Measurements from ENCODE around the gene SOWAHA. TPM values are rescaled to one million over a fixed set of nuclear protein-coding genes. Genes with fewer than 3 reads are reported as not detected.

The SOWAHA gene
- total RNA-seq (1.0 TPM), polyA plus RNA-seq (4.3 TPM)
- long read RNA-seq, donor 1: 0 reads
- long read RNA-seq, donor 2: 0 reads
- long read RNA-seq, donor 3, partial matches to known transcripts: 0 of 2 reads
- long read RNA-seq, donor 3, other reads (novel, unspliced or antisense): 0 of 2 reads
- long read RNA-seq, donor 4, partial matches to known transcripts: 0 of 2 reads
- long read RNA-seq, donor 4, other reads (novel, unspliced or antisense): 0 of 2 reads
- long read RNA-seq, donor 5: 0 reads
- long read RNA-seq, donor 6: 0 reads
- long read RNA-seq, donor 7, partial matches to known transcripts: 0 of 1 reads
- long read RNA-seq, donor 7, other reads (novel, unspliced or antisense): 0 of 1 reads
- long read RNA-seq, donor 8, partial matches to known transcripts: 0 of 1 reads
- long read RNA-seq, donor 8, other reads (novel, unspliced or antisense): 0 of 1 reads
- long read RNA-seq, donor 9: 0 reads
- long read RNA-seq, donor 10, partial matches to known transcripts: 0 of 4 reads
- long read RNA-seq, donor 10, other reads (novel, unspliced or antisense): 0 of 4 reads

DNA sequence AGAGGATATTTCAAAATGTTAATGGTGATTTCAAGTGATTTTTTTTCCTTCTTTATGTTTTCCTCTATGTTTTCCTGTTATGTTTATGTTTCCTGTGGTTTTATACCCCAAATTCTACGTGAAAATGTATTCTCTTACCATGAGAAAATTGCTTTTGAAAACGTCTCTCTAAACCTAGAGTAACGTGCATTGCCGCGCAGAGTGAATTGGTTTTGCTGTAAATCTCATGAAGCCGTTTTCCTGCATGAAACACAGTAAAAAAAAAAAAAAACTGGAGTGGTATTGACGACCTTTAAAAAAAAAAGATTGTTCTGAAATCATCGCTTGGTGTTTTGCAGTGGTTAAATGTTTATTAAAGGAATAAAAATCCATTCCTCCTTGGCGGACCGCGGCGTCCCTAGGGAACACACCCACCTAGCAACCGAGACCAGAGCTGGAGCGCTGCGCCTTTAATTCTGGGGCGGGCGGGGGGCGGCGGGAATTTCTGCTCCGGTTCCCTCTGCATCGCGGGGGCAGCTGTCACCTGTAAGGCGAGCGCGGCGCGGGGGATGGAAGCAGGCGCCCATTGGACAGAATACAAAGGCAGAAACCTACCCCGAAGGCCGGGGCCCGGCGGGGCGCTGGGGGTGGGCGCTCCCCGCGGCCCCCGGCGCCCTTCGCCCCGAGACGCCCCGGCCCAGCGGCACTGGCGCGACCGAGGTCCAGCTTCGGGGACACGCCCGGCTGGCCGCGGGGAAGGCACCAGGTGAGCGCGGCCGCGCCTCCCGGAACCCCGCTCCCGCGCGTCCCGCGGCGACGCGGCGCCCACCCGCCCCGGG, at the start of gene SOWAHA:
SOWAHA (plus strand) TSS at position 522 of the 818 bp plus-strand sequence. CDS start 320 bp downstream, outside the sequence.
- 2% methylated on average over 68 of the region's 68 CpGs for WGBS
- no peak for DNase-seq (ENCODE audit: low read depth in 6 of 9, low spot score in 9 of 9)

DNA sequence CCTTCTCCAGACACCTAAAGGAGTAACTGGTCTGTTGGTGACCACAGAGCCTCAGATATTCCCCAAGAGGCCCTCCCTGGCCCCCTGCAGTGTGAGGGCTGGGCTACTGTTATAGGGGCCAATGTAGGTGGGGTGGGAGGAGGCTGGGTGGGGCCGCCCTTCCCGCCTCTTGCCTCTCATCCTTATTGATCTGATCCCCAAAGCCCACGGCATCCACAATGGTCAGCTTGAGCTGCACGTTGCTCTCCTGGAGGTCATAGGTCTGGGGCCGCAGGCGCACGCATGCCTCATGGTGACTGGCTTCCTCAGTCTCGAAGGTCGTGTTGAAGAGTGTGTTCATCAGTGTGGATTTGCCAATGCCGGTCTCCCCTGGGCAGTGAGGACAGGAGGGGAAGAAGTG, 49.1 kb upstream of the SOWAHA start:
- H3K27me3 ChIP-seq (ENCODE audit: control insufficient read depth in 2 of 2, insufficient read depth in 1 of 2, low read length in 1 of 2): no peaks in the 10 kb centered on the region
- H3K4me3 ChIP-seq (ENCODE audit: low read length in 2 of 2): no peak overlapping the region
- H3K4me1 ChIP-seq (ENCODE audit: control insufficient read depth in 2 of 2, insufficient read depth in 2 of 2, low read length in 2 of 2): peaks cover 0 to 4% of the 10 kb centered on the region in 2 donors
- no peak overlapping the region for H3K27ac ChIP-seq (ENCODE audit: low read depth in 1 of 2, low read length in 1 of 2)
- no peaks in the 10 kb centered on the region for H3K9me3 ChIP-seq (ENCODE audit: control insufficient read depth in 2 of 2, insufficient read depth in 1 of 2, low read length in 1 of 2)
- no peak for DNase-seq (ENCODE audit: low read depth in 6 of 9, low spot score in 9 of 9)
- H3K36me3 ChIP-seq (ENCODE audit: control insufficient read depth in 2 of 2, insufficient read depth in 2 of 2, low read length in 1 of 2): peaks cover 3 to 7% of the 10 kb centered on the region in 2 donors
- WGBS: 98% methylated on average over 10 of the region's 10 CpGs

More for the DNA sequence above, at the start of gene SOWAHA:
- no peaks in the 10 kb centered on the region for H3K36me3 ChIP-seq (ENCODE audit: control insufficient read depth in 2 of 2, insufficient read depth in 2 of 2, low read length in 1 of 2)
- peak within 1 kb of the TSS in 1 of 2 donors; percentile 52 for H3K27ac ChIP-seq (ENCODE audit: low read depth in 1 of 2, low read length in 1 of 2)
- H3K9me3 ChIP-seq (ENCODE audit: control insufficient read depth in 2 of 2, insufficient read depth in 1 of 2, low read length in 1 of 2): peaks cover 4 to 8% of the 10 kb centered on the region in 2 donors
- peaks cover 0 to 4% of the 10 kb centered on the region in 2 donors for H3K4me1 ChIP-seq (ENCODE audit: control insufficient read depth in 2 of 2, insufficient read depth in 2 of 2, low read length in 2 of 2)
- H3K4me3 ChIP-seq (ENCODE audit: low read length in 2 of 2): peak within 1 kb of the TSS in 1 of 2 donors; percentile 51
- H3K27me3 ChIP-seq (ENCODE audit: control insufficient read depth in 2 of 2, insufficient read depth in 1 of 2, low read length in 1 of 2): peaks cover 39 to 77% of the 10 kb centered on the region in 2 donors

DNA sequence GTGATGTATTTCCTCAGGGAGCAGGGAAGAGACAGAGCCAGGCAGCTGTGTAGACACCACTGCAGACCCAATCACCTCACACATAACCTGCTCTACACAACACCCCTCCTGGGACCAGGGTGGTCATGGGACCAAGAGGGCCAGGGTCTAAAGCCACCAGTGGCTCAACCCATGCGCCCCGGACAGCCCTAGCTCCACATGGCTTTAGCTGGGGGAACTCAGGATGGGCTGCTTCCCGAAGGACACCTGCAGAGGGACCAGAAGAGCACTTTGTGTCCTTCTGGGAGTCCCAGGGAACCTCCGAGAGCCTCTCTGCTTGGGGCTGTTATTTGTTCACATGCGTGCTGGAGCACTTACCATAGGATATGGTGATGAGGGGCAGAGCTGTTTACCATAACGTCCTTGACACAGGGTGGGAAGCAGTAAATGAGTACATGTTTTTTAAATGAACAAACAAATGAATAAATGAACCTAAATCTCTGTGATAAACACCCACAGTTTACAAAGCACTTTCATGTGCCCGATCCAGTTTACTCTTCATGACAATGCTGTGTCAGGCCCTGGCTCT, 48.3 kb upstream of the SOWAHA start:
- peaks cover 3 to 4% of the 10 kb centered on the region in 2 donors for H3K36me3 ChIP-seq (ENCODE audit: control insufficient read depth in 2 of 2, insufficient read depth in 2 of 2, low read length in 1 of 2)
- no peaks in the 10 kb centered on the region for H3K27me3 ChIP-seq (ENCODE audit: control insufficient read depth in 2 of 2, insufficient read depth in 1 of 2, low read length in 1 of 2)
- H3K4me1 ChIP-seq (ENCODE audit: control insufficient read depth in 2 of 2, insufficient read depth in 2 of 2, low read length in 2 of 2): peaks cover 0 to 4% of the 10 kb centered on the region in 2 donors
- WGBS: 98% methylated on average over 7 of the region's 7 CpGs
- H3K4me3 ChIP-seq (ENCODE audit: low read length in 2 of 2): no peak overlapping the region
- no peak overlapping the region for H3K27ac ChIP-seq (ENCODE audit: low read depth in 1 of 2, low read length in 1 of 2)
- no peak for DNase-seq (ENCODE audit: low read depth in 6 of 9, low spot score in 9 of 9)
- H3K9me3 ChIP-seq (ENCODE audit: control insufficient read depth in 2 of 2, insufficient read depth in 1 of 2, low read length in 1 of 2): no peaks in the 10 kb centered on the region

DNA sequence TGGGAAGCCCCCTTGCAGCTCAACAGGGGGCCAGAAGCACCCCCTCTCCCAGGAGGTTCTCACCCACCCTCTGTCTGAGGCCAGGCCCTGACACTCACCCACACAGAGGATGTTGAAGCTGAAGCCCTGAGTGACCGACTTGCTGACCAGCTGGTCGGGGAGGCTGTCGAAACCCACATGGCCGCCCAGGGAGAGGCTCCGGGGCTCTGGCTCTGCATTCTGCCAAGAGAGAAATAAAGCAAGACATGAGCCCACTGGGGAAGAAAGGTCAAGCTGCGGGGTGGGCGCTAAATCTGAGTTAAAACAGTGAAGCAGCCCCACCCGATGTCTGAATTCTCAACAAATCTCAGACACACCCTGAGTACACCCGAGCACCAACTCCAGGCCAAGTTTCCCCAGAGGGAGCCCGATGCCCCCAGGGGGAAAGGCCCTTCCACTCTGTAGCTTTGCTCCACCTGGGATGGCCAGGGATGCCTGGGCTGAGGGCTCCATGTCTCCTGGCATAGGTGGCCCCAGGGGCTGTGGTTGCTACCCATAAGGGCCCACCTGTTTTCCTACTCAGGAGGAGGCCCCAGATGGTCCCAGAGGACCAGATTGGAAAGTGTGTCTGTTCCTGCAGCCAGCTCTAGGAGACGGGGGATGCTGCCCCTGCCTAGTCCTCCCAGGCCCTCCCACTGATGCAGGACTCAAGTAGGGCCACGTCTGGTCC, 47.6 kb upstream of the SOWAHA start:
- no peak overlapping the region for H3K4me3 ChIP-seq (ENCODE audit: low read length in 2 of 2)
- peaks cover 0 to 4% of the 10 kb centered on the region in 2 donors for H3K4me1 ChIP-seq (ENCODE audit: control insufficient read depth in 2 of 2, insufficient read depth in 2 of 2, low read length in 2 of 2)
- H3K9me3 ChIP-seq (ENCODE audit: control insufficient read depth in 2 of 2, insufficient read depth in 1 of 2, low read length in 1 of 2): no peaks in the 10 kb centered on the region
- peaks cover 3 to 4% of the 10 kb centered on the region in 2 donors for H3K36me3 ChIP-seq (ENCODE audit: control insufficient read depth in 2 of 2, insufficient read depth in 2 of 2, low read length in 1 of 2)
- no peaks in the 10 kb centered on the region for H3K27me3 ChIP-seq (ENCODE audit: control insufficient read depth in 2 of 2, insufficient read depth in 1 of 2, low read length in 1 of 2)
- WGBS: 96% methylated on average over 12 of the region's 12 CpGs
- no peak for DNase-seq (ENCODE audit: low read depth in 6 of 9, low spot score in 9 of 9)
- no peak overlapping the region for H3K27ac ChIP-seq (ENCODE audit: low read depth in 1 of 2, low read length in 1 of 2)

DNA sequence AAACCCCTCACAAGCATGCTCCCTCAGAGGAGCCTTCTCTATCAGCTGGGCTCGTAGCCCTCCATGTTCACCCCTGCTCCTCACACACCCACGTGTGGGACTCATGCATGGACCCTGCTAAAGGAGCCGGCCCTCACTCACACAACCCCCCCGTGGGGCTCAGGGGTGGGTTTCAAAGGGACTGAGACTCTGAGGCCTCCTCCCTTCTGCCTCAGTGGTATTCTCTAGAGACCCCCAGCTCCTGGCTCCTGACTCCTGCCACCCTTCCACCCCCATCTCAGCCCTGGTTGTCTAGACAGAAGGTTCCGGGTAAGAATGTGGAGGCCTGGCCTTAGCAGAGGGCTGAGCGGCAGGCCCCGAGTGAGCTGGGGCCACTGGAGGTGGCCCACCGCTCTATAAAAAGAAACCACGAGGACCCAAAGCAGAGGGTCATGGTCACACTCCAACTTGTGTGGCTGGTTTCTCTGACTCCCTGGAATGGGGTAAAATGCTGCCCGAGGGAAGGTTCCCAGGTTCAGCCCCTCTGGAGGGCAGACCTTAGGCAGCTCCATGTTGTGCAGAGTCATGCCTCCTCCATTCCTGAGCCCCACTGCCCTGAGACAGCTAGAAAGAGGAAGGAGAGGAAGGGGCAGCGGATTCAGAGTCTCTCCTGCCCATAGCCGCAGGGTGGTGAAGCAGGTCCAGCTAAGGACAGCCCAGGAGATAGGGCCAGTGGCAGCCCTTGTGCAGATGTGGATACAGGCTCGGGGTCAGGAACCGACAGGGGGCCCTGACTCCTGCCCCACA, 46.9 kb upstream of the SOWAHA start:
- Histone ChIP-seq H3K4me3 (ENCODE audit: low read length in 2 of 2) (no peak overlapping the region), H3K36me3 (ENCODE audit: control insufficient read depth in 2 of 2, insufficient read depth in 2 of 2, low read length in 1 of 2) (peaks cover 3 to 4% of the 10 kb centered on the region in 2 donors), H3K9me3 (ENCODE audit: control insufficient read depth in 2 of 2, insufficient read depth in 1 of 2, low read length in 1 of 2) (no peaks in the 10 kb centered on the region), H3K27ac (ENCODE audit: low read depth in 1 of 2, low read length in 1 of 2) (no peak overlapping the region), H3K4me1 (ENCODE audit: control insufficient read depth in 2 of 2, insufficient read depth in 2 of 2, low read length in 2 of 2) (peaks cover 0 to 4% of the 10 kb centered on the region in 2 donors), H3K27me3 (ENCODE audit: control insufficient read depth in 2 of 2, insufficient read depth in 1 of 2, low read length in 1 of 2) (no peaks in the 10 kb centered on the region)
- 94% methylated on average over 14 of the region's 14 CpGs for WGBS
- DNase-seq (ENCODE audit: low read depth in 6 of 9, low spot score in 9 of 9): no peak

DNA sequence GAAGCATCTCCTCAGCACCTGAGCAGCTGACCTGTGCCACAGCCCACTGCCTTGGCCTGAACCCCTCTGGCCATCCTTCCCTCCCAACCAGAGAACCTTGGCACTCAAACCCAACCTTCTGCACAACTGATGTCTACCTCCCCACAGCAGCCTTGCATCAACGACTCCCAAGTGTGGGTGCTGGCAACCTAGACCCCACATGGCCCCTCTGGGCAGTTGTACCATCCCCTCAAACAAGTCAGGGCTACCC, 46.4 kb upstream of the SOWAHA start:
- DNase-seq (ENCODE audit: low read depth in 6 of 9, low spot score in 9 of 9): no peak
- H3K27me3 ChIP-seq (ENCODE audit: control insufficient read depth in 2 of 2, insufficient read depth in 1 of 2, low read length in 1 of 2): no peaks in the 10 kb centered on the region
- H3K4me3 ChIP-seq (ENCODE audit: low read length in 2 of 2): no peak overlapping the region
- H3K36me3 ChIP-seq (ENCODE audit: control insufficient read depth in 2 of 2, insufficient read depth in 2 of 2, low read length in 1 of 2): peaks cover 3 to 4% of the 10 kb centered on the region in 2 donors
- H3K9me3 ChIP-seq (ENCODE audit: control insufficient read depth in 2 of 2, insufficient read depth in 1 of 2, low read length in 1 of 2): no peaks in the 10 kb centered on the region
- 95% methylated on average over 1 of the region's 1 CpG for WGBS
- H3K4me1 ChIP-seq (ENCODE audit: control insufficient read depth in 2 of 2, insufficient read depth in 2 of 2, low read length in 2 of 2): peaks cover 0 to 4% of the 10 kb centered on the region in 2 donors
- no peak overlapping the region for H3K27ac ChIP-seq (ENCODE audit: low read depth in 1 of 2, low read length in 1 of 2)

DNA sequence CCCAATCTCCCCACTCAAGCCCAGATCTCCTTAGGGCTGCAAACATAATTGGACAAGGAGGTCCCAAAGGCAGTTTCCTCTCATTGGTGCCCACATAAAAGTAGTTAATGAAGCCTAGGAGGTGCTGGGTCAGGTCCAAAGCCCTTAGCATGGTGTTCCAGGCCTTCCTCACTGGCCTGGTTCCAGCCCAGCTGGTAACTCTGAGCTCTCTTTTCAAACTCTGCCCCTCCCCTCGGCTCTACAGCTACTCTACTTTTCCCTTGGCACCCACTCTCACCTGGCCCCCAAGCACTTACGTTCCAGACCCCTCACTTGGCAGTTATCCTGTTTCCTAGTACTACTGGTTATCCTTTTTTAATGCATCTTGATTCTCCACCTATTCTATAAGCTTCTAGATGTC, 46.0 kb upstream of the SOWAHA start:
- Histone ChIP-seq H3K27me3 (ENCODE audit: control insufficient read depth in 2 of 2, insufficient read depth in 1 of 2, low read length in 1 of 2) (no peaks in the 10 kb centered on the region), H3K4me1 (ENCODE audit: control insufficient read depth in 2 of 2, insufficient read depth in 2 of 2, low read length in 2 of 2) (peaks cover 0 to 4% of the 10 kb centered on the region in 2 donors), H3K4me3 (ENCODE audit: low read length in 2 of 2) (no peak overlapping the region), H3K27ac (ENCODE audit: low read depth in 1 of 2, low read length in 1 of 2) (no peak overlapping the region), H3K36me3 (ENCODE audit: control insufficient read depth in 2 of 2, insufficient read depth in 2 of 2, low read length in 1 of 2) (peaks cover 3 to 4% of the 10 kb centered on the region in 2 donors), H3K9me3 (ENCODE audit: control insufficient read depth in 2 of 2, insufficient read depth in 1 of 2, low read length in 1 of 2) (no peaks in the 10 kb centered on the region)
- no peak for DNase-seq (ENCODE audit: low read depth in 6 of 9, low spot score in 9 of 9)
- WGBS: 90% methylated on average over 2 of the region's 2 CpGs

DNA sequence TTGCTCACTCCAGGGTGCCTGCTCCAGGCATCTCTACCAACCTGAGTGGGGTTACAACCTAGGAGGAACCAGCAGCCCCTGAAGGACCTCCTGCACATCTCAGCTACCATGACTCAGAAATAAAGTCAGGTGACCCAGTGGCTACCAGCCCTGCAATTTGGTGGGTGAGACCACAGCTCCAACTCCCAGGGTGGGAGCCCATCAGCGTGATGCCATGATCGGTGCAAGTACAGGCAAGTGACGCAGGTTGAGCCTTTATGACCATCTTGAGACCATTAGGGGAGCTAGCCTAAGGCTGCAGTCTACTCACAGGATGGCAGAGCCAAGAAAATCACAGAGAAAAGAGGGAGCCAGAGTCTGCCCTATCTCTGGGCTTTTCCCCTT, 44.6 kb upstream of the SOWAHA start:
- WGBS: 99% methylated on average over 3 of the region's 3 CpGs
- H3K4me1 ChIP-seq (ENCODE audit: control insufficient read depth in 2 of 2, insufficient read depth in 2 of 2, low read length in 2 of 2): peaks cover 0 to 4% of the 10 kb centered on the region in 2 donors
- no peak for DNase-seq (ENCODE audit: low read depth in 6 of 9, low spot score in 9 of 9)
- H3K4me3 ChIP-seq (ENCODE audit: low read length in 2 of 2): no peak overlapping the region
- H3K27me3 ChIP-seq (ENCODE audit: control insufficient read depth in 2 of 2, insufficient read depth in 1 of 2, low read length in 1 of 2): peaks cover 0 to 9% of the 10 kb centered on the region in 2 donors
- H3K36me3 ChIP-seq (ENCODE audit: control insufficient read depth in 2 of 2, insufficient read depth in 2 of 2, low read length in 1 of 2): peaks cover 3 to 4% of the 10 kb centered on the region in 2 donors
- no peaks in the 10 kb centered on the region for H3K9me3 ChIP-seq (ENCODE audit: control insufficient read depth in 2 of 2, insufficient read depth in 1 of 2, low read length in 1 of 2)
- H3K27ac ChIP-seq (ENCODE audit: low read depth in 1 of 2, low read length in 1 of 2): no peak overlapping the region

Measured in thymus (tissue), 14 donors.